ENCODE measurements around the gene OS9. TPM values are rescaled to one million over a fixed set of nuclear protein-coding genes. Genes with fewer than 3 reads are reported as not detected.

The OS9 gene
- total and polyA plus RNA-seq, 4 experiments from 2014 or later: 56.6 to 195 (median 131) TPM

DNA sequence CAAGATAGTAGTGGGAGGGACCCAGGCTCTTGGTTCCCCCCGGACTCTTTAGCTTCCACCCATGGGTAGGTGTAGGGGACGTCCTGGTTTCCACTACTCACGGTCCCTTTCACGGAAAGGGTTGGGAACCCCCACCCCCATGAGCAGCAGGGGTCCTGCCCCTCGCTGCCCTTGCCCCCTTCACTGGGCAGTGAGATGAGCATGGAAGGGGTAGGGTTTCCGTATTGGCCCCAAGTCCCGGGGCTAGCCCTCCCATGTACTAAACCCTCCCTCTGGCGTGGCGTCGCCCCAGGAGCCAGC is 31.9 kb downstream of the OS9 start:
- Mint-ChIP-seq H3K9me3 (no peaks in the 10 kb centered on the region), H3K4me3 (no peak overlapping the region), H3K4me1 (peaks cover 17 to 32% (median 22%) of the 10 kb centered on the region in 4 donors), H3K27ac (peak overlapping the region in 2 of 7 donors; percentile 32 to 81), H3K27me3 (no peaks in the 10 kb centered on the region), H3K36me3 (peaks cover 25 to 53% of the 10 kb centered on the region in 2 donors)
- H3K36me3 ChIP-seq (ENCODE audit: insufficient read depth, low read length): peaks cover 45% of the 10 kb centered on the region
- intact Hi-C loops (cut with micrococcal nuclease): loop anchor here (1.0 kb wide), 1 partner anchor 16 kb away; no protein-coding TSS in a partner anchor
- POLR2A ChIA-PET (ENCODE audit: partially characterized antibody): interaction anchor here (1.1 to 1.2 kb wide), 2 partner anchors 15 to 19 kb away, joined by 3 to 11 read pairs; partner anchors contain the start of gene TSPAN31
- CTCF ChIA-PET (ENCODE audit: partially characterized antibody): interaction anchor here (1.6 to 1.8 kb wide), 3 partner anchors 15 to 31 kb away, joined by 5 to 8 read pairs (median 8); partner anchors contain the start of gene TSPAN31
- no peak overlapping the region for H3K27ac ChIP-seq (ENCODE audit: low read depth, low read length)
- H3K27me3 ChIP-seq (ENCODE audit: insufficient read depth, low read length): no peaks in the 10 kb centered on the region
- no peaks in the 10 kb centered on the region for H3K9me3 ChIP-seq (ENCODE audit: control insufficient read depth in 1 of 2, low read length in 2 of 2)
- H3K4me3 ChIP-seq (ENCODE audit: low read length in 2 of 2): no peak overlapping the region
- DNase-seq: no peak
- no peaks in the 10 kb centered on the region for H3K4me1 ChIP-seq (ENCODE audit: insufficient read depth, low read length)

DNA sequence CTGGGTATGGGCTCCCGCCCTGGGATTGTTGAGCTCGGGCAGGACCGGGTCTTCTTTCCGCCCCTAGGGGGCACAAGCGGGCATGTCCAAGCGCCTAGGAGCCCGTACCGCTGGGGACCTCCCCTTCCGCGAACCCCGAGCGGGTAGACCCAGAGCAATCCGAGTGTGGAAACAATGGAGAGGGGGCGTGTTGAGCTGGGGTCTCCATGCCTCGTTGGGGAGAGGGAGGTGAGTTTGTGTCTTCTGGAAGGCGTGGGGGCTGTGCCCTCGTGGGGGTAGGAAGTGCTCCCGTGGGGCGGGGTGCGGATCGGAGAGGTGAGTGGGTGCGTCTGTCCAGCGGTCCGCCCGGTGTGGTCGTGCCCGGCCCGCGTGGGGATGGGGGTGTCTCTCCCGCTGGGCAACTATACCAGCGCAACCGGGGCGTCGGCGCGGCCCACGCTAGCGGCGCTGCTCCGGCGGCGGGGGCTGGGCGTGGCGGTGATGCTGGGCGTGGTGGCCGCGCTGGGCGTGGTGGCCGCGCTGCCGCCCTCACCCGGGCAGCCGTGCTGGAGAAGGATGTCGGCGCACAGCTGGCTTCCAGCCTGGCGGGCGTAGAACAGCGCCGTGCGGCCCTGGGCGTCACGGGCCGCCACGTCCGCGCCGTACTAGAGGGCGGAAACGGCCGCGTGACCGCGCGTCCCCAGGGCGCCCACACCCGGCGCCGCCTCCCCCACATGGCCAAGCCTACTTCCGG is 32.4 kb downstream of the OS9 start:
- no peaks in the 10 kb centered on the region for H3K27me3 ChIP-seq (ENCODE audit: insufficient read depth, low read length)
- peaks cover 30 to 55% of the 10 kb centered on the region in 2 donors for H3K36me3 Mint-ChIP-seq
- no peaks in the 10 kb centered on the region for H3K27me3 Mint-ChIP-seq
- no peaks in the 10 kb centered on the region for H3K9me3 ChIP-seq (ENCODE audit: control insufficient read depth in 1 of 2, low read length in 2 of 2)
- peaks cover 17 to 33% (median 22%) of the 10 kb centered on the region in 4 donors for H3K4me1 Mint-ChIP-seq
- peak overlapping the region in 3 of 7 donors; percentile 32 to 79 (median 59) for H3K27ac Mint-ChIP-seq
- H3K9me3 Mint-ChIP-seq: no peaks in the 10 kb centered on the region
- intact Hi-C loops (cut with micrococcal nuclease): no loop called here
- no peaks in the 10 kb centered on the region for H3K4me1 ChIP-seq (ENCODE audit: insufficient read depth, low read length)
- peak overlapping the region in 3 of 8 donors; percentile 49 to 70 (median 52) for H3K4me3 Mint-ChIP-seq
- DNase-seq: peak in 2 of 5 donors; percentile 16 to 41
- POLR2A ChIA-PET (ENCODE audit: partially characterized antibody): interaction anchor here (1.1 to 1.2 kb wide), 3 partner anchors 14 to 32 kb away, joined by 3 to 11 read pairs (median 5); partner anchors contain the start of genes OS9 and TSPAN31
- CTCF ChIA-PET (ENCODE audit: partially characterized antibody): interaction anchor here (1.6 to 1.8 kb wide), 3 partner anchors 15 to 30 kb away, joined by 5 to 8 read pairs (median 8); partner anchors contain the start of gene TSPAN31
- H3K27ac ChIP-seq (ENCODE audit: low read depth, low read length): no peak overlapping the region
- peaks cover 45% of the 10 kb centered on the region for H3K36me3 ChIP-seq (ENCODE audit: insufficient read depth, low read length)
- no peak overlapping the region for H3K4me3 ChIP-seq (ENCODE audit: low read length in 2 of 2)

DNA sequence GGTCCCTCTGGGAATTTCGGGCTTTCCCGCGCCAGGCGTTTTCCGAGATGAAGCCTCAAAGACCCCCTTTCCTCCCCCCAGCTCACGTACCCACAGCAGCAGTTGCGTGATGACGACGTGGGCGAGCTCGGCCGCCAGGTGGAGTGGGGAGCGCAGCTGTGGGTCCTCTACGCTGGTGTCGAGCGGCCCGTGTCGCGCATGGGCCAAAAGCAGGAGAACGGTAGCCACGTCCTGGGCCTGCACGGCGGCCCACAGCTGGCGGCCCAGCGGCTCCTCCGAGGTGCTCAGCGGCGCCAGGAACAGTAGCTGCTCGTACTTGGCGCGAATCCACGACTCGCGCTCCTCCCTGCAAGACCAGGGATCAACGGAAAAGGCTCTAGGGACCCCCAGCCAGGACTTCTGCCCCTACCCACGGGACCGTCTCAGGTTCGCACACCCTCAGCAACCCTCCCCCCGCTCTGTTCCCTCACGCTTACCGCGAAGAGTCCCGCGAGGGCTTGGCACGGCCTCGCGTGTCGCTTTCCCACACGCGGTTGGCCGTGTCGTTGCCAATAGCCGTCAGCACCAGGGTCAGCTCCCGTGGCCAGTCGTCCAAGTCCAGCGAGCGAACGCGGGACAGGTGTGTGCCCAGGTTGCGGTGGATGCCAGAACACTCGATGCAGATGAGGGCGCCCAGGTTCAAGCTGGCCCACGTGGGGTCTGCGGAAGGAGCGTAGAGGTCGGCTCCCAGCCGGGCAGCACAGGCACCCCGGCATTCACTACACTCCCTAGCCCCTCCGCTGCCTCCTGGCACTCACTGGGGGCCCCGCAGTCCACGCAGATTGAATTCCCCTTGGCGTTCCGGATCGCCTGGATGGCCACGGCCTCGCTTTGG is 33.2 kb downstream of the OS9 start:
- intact Hi-C loops (cut with micrococcal nuclease): no loop called here
- Histone ChIP-seq H3K36me3 (ENCODE audit: insufficient read depth, low read length) (peaks cover 52% of the 10 kb centered on the region), H3K27ac (ENCODE audit: low read depth, low read length) (no peak overlapping the region), H3K27me3 (ENCODE audit: insufficient read depth, low read length) (no peaks in the 10 kb centered on the region), H3K4me3 (ENCODE audit: low read length in 2 of 2) (no peak overlapping the region), H3K9me3 (ENCODE audit: control insufficient read depth in 1 of 2, low read length in 2 of 2) (no peaks in the 10 kb centered on the region), H3K4me1 (ENCODE audit: insufficient read depth, low read length) (no peaks in the 10 kb centered on the region)
- Mint-ChIP-seq H3K27me3 (no peaks in the 10 kb centered on the region), H3K9me3 (no peaks in the 10 kb centered on the region), H3K27ac (no peak overlapping the region), H3K36me3 (peaks cover 36 to 58% of the 10 kb centered on the region in 2 donors), H3K4me1 (peaks cover 16 to 31% (median 17%) of the 10 kb centered on the region in 4 donors), H3K4me3 (no peak overlapping the region)
- ChIA-PET CTCF (ENCODE audit: partially characterized antibody) (interaction anchor here (1.6 to 1.8 kb wide), 3 partner anchors 14 to 29 kb away, joined by 5 to 8 read pairs (median 8); partner anchors contain the start of gene TSPAN31), POLR2A (ENCODE audit: partially characterized antibody) (interaction anchor here (1.1 to 3.1 kb wide), 2 partner anchors 14 to 33 kb away, joined by 5 to 16 read pairs; partner anchors contain the start of gene OS9)
- DNase-seq: no peak

DNA sequence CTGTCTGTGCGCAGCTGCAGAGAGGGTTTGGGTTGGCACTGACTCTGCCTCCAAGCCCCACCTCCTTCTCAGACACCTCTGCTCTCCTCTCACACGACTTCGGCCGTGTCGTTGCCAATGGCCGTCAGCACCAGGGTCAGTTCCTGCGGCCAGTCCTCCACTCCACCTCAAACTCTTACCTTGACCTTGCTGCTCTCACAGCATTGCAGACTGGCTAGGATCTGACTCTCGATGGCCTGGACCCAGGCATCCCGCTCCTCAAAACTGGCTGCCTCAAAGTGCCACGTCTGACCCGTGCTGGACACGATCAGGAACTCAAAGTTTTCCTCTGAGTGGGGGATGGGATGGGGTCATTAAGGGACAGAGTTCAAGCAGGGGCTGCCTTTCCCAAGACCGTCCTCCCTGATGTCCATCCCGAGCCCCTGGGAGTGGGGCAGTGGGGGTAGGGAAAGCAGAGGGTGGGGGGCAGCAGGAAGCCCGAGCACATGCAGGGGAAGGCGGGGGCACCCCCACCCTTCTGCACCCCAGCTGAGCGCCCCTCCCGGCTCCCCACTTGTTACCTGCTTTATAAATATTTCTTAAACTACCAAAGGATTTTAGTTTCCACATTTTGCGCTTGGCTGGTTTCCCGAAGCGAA is 33.9 kb downstream of the OS9 start:
- H3K4me3 ChIP-seq (ENCODE audit: low read length in 2 of 2): no peak overlapping the region
- H3K36me3 Mint-ChIP-seq: peaks cover 42 to 65% of the 10 kb centered on the region in 2 donors
- CTCF ChIA-PET (ENCODE audit: partially characterized antibody): no interaction called here
- peak overlapping the region in 1 of 7 donors; percentile 84 for H3K27ac Mint-ChIP-seq
- peaks cover 60% of the 10 kb centered on the region for H3K36me3 ChIP-seq (ENCODE audit: insufficient read depth, low read length)
- H3K27ac ChIP-seq (ENCODE audit: low read depth, low read length): no peak overlapping the region
- intact Hi-C loops (cut with micrococcal nuclease): no loop called here
- H3K27me3 ChIP-seq (ENCODE audit: insufficient read depth, low read length): no peaks in the 10 kb centered on the region
- peak in 1 of 5 donors; percentile 22 for DNase-seq
- POLR2A ChIA-PET (ENCODE audit: partially characterized antibody): interaction anchor here (3.1 kb wide), 1 partner anchor 14 kb away, joined by 16 read pairs; no protein-coding TSS in a partner anchor
- no peak overlapping the region for H3K4me3 Mint-ChIP-seq
- no peaks in the 10 kb centered on the region for H3K4me1 ChIP-seq (ENCODE audit: insufficient read depth, low read length)
- H3K27me3 Mint-ChIP-seq: no peaks in the 10 kb centered on the region
- no peaks in the 10 kb centered on the region for H3K9me3 ChIP-seq (ENCODE audit: control insufficient read depth in 1 of 2, low read length in 2 of 2)
- peaks cover 13 to 28% (median 15%) of the 10 kb centered on the region in 4 donors for H3K4me1 Mint-ChIP-seq
- no peaks in the 10 kb centered on the region for H3K9me3 Mint-ChIP-seq

DNA sequence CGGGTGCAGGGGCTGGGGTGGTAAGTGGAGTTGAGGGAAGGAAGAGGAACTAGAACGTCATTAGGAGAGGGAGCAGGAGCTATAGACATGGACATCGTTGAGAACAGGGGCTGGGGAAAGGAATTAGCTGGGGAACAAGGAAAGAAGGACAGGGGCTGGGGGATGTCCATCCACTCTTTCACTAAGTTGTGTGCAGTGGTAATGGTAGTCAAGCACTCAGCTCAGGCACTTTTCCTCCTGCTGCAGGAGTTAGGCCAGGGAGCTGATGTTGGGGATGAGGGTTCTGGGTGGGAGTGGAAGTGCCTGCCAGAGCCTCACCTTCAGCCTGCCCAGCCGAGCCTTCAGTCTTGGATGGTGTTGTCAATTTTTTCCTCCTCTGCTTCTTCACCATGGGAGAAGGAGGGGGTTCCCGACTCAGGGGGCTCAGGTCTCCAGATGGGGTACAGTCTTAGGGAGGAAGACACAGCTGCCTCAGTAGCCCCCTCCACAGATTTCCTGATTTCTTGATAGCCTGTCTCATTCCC is 35.5 kb downstream of the OS9 start:
- Mint-ChIP-seq H3K4me3 (no peak overlapping the region), H3K9me3 (no peaks in the 10 kb centered on the region), H3K27ac (peak overlapping the region in 5 of 7 donors; percentile 19 to 57 (median 56)), H3K36me3 (peaks cover 44 to 70% of the 10 kb centered on the region in 2 donors), H3K27me3 (no peaks in the 10 kb centered on the region), H3K4me1 (peaks cover 8 to 15% (median 13%) of the 10 kb centered on the region in 4 donors)
- no peaks in the 10 kb centered on the region for H3K9me3 ChIP-seq (ENCODE audit: control insufficient read depth in 1 of 2, low read length in 2 of 2)
- no peaks in the 10 kb centered on the region for H3K4me1 ChIP-seq (ENCODE audit: insufficient read depth, low read length)
- H3K27ac ChIP-seq (ENCODE audit: low read depth, low read length): no peak overlapping the region
- H3K27me3 ChIP-seq (ENCODE audit: insufficient read depth, low read length): no peaks in the 10 kb centered on the region
- ChIA-PET POLR2A (ENCODE audit: partially characterized antibody) (interaction anchor here (3.1 kb wide), 1 partner anchor 12 kb away, joined by 16 read pairs; no protein-coding TSS in a partner anchor), CTCF (ENCODE audit: partially characterized antibody) (no interaction called here)
- no peak overlapping the region for H3K4me3 ChIP-seq (ENCODE audit: low read length in 2 of 2)
- peaks cover 75% of the 10 kb centered on the region for H3K36me3 ChIP-seq (ENCODE audit: insufficient read depth, low read length)
- DNase-seq: no peak
- intact Hi-C loops (cut with micrococcal nuclease): no loop called here

DNA sequence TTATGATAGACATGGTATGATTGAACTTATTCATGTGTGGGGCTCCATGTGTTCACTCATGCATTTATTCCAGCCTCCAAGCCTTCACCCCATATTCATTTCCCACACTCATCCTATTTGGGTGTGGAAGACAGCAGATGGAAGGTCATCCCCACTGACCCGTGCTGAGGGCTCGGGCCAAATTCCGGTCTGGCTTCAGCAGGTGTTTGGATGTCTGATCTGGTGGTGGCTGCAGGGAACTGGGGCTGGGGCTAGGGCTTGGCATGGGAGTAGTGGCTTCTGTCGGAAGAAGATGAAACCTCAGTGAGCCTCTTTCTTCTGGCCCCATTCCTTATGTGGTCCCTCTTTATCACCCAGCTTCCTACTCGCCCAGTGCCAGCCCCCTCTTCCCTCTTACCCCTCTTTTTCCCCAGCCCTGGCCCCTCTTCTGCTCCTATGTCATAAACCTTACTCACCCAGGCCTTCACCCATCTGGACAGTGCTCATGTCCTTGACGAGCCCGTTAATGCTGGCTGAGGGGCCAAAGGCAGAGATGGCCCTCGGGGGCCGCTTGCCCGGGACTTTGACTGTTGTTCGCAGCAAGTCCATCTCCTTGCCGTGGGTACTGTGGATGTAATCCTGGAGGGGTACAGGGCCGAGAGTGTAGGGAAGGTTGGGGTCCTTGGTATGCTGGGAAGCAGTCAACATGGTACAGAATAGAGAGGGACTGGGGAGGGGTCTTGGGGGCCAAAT is 36.6 kb downstream of the OS9 start:
- peak overlapping the region in 6 of 7 donors; percentile 11 to 81 (median 26) for H3K27ac Mint-ChIP-seq
- intact Hi-C loops (cut with micrococcal nuclease): no loop called here
- H3K27me3 ChIP-seq (ENCODE audit: insufficient read depth, low read length): no peaks in the 10 kb centered on the region
- H3K9me3 ChIP-seq (ENCODE audit: control insufficient read depth in 1 of 2, low read length in 2 of 2): no peaks in the 10 kb centered on the region
- H3K27ac ChIP-seq (ENCODE audit: low read depth, low read length): no peak overlapping the region
- peaks cover 86% of the 10 kb centered on the region for H3K36me3 ChIP-seq (ENCODE audit: insufficient read depth, low read length)
- no peak overlapping the region for H3K4me3 ChIP-seq (ENCODE audit: low read length in 2 of 2)
- CTCF ChIA-PET (ENCODE audit: partially characterized antibody): interaction anchor here (1.9 kb wide), 1 partner anchor 26 kb away, joined by 4 read pairs; no protein-coding TSS in a partner anchor
- H3K36me3 Mint-ChIP-seq: peaks cover 49 to 75% of the 10 kb centered on the region in 2 donors
- POLR2A ChIA-PET (ENCODE audit: partially characterized antibody): interaction anchor here (1.9 to 3.1 kb wide), 2 partner anchors 11 to 14 kb away, joined by 5 to 16 read pairs; partner anchors contain the start of gene TSPAN31
- no peak overlapping the region for H3K4me3 Mint-ChIP-seq
- no peak for DNase-seq
- H3K4me1 ChIP-seq (ENCODE audit: insufficient read depth, low read length): no peaks in the 10 kb centered on the region
- no peaks in the 10 kb centered on the region for H3K9me3 Mint-ChIP-seq
- no peaks in the 10 kb centered on the region for H3K27me3 Mint-ChIP-seq
- H3K4me1 Mint-ChIP-seq: peaks cover 10 to 18% (median 13%) of the 10 kb centered on the region in 4 donors
